Head of caudate nucleus (tissue), 42 donors: ENCODE results near the gene NXF3.
"Not testable (repeated sequence)": the region's sequence is repeated elsewhere in the genome, so short reads cannot be mapped to it uniquely, and the experiment has no call there.

Source experiments
- DNase-seq, 42 donors: peaks; one replicate each; pipeline versions ENCODE4 v3.0.0 to v3.0.0-alpha.2; 2020 to 2021; ENCODE audit warnings: mixed read lengths in 7 of 42
- intact Hi-C: fragments of 100-400 bp; cut with DNase I; formaldehyde crosslinking; loops from one replicate; pipeline ENCODE4 v1.15.0; 2022

NXF3 gene

DNA sequence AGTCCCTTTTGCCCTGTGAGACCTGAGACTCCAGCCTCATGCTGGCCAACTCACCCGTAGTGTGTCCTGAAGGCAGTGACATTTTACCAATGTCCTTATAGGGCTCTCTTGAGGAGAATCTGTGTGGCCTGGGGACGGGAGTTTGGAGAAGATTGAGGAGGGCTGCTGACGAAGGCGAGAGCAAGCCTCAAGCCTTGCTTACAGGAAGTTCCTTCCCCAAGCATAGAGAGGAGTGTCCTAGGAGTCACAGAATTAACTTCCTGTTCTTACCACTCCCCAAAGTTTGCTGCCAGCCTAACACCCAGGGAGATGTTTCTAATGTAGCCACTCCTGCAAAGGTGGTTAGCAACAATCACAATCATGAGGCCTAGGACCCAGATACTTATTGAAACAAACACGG lies at the start of gene NXF3:
Gene NXF3 (minus strand): TSS at position 202 of the 400 bp plus-strand sequence. CDS start 120 bp downstream, at position 82.
- DNase-seq: no peak
- intact Hi-C loops: no loop called here

DNA sequence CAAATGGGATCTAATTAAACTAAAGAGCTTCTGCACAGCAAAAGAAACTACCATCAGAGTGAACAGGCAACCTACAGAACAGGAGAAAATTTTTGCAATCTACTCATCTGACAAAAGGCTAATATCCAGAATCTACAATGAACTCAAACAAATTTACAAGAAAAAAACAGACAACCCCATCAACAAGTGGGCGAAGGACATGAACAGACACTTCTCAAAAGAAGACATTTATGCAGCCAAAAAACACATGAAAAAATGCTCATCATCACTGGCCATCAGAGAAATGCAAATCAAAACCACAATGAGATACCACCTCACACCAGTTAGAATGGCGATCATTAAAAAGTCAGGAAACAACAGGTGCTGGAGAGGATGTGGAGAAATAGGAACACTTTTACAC lies 43.6 kb upstream of the NXF3 start:
- intact Hi-C loops, DNase-seq: not testable (repeated sequence)

DNA sequence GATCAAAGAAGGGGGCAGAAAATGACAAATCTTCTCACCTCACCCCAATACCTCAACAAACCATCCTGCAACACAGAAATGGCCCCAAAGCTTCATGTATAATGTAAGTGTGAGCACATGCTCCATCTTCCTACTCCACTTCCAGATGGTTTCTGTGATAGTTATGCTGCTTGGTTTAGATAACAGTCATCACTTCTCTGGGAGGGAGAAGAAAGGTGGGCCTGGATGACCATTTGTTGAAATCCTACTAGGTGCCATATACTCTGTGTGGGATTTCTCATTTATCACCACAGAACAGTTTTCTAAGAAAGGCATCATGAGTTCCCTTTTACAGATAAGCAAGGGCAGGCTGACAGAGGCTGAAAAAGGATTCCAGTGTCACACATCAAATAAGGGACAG lies 31.3 kb upstream of the NXF3 start:
- DNase-seq: no peak
- intact Hi-C loops: no loop called here

DNA sequence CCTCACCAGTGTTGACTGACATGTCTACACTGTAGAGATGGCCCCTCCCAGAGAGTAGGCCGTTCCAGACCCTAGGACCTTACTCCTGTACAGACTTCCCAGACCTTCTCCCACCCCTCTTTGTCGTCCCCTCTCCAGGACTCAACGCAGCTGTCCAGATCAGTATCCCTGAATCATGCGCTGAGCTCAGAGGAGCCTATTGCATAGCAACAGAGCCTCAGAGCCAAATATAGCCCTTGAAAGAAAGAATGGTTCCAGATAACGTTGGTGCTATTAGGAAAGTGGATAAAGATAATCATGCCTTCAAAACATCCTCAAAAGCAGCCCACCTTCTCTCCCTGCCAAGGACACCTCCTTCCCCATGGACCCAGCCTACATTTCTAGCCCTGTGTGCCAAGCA lies 27.8 kb upstream of the NXF3 start:
- intact Hi-C loops: no loop called here
- no peak for DNase-seq

- intact Hi-C loops, DNase-seq: not testable (repeated sequence)
Measured at GRCh38 chrX:103116970-103117369, 24.0 kb upstream of the NXF3 start.

- intact Hi-C loops, DNase-seq: not testable (repeated sequence)
Measured at GRCh38 chrX:103109497-103109896, 16.6 kb upstream of the NXF3 start.

- intact Hi-C loops: no loop called here
- no peak for DNase-seq
Measured at GRCh38 chrX:103107836-103108235, 14.9 kb upstream of the NXF3 start.

DNA sequence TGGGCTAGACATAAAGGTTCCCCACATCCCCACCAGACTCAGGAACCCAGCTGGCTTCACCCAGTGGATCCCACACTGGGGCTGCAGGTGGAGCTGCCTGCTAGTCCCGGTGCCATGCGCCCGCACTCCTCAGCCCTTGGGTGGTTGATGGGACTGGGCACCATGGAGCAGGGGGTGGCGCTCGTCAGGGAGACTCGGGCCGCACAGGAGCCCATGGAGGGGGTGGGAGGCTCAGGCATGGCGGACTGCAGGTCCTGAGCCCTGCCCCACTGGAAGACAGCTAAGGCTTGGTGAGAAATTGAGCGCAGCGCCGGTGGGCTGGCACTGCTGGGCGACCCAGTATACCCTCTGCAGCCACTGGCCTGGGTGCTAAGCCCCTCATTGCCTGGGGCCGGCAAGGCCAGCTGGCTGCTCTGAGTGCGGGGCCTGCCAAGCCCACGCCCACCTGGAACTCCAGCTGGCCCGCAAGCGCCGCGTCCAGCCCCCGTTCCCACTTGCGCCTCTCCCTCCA lies 14.3 kb upstream of the NXF3 start:
- intact Hi-C loops, DNase-seq: not testable (repeated sequence)

- intact Hi-C loops, DNase-seq: not testable (repeated sequence)
Measured at GRCh38 chrX:103104370-103104769, 11.4 kb upstream of the NXF3 start.

DNA sequence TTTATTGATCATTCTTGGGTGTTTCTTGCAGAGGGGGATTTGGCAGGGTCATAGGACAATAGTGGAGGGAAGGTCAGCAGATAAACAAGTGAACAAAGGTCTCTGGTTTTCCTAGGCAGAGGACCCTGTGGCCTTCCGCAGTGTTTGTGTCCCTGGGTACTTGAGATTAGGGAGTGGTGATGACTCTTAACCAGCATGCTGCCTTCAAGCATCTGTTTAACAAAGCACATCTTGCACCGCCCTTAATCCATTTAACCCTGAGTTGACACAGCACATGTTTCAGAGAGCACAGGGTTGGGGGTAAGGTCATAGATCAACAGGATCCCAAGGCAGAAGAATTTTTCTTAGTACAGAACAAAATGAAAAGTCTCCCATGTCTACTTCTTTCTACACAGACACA lies 10.9 kb upstream of the NXF3 start:
- DNase-seq, intact Hi-C loops: not testable (repeated sequence)

DNA sequence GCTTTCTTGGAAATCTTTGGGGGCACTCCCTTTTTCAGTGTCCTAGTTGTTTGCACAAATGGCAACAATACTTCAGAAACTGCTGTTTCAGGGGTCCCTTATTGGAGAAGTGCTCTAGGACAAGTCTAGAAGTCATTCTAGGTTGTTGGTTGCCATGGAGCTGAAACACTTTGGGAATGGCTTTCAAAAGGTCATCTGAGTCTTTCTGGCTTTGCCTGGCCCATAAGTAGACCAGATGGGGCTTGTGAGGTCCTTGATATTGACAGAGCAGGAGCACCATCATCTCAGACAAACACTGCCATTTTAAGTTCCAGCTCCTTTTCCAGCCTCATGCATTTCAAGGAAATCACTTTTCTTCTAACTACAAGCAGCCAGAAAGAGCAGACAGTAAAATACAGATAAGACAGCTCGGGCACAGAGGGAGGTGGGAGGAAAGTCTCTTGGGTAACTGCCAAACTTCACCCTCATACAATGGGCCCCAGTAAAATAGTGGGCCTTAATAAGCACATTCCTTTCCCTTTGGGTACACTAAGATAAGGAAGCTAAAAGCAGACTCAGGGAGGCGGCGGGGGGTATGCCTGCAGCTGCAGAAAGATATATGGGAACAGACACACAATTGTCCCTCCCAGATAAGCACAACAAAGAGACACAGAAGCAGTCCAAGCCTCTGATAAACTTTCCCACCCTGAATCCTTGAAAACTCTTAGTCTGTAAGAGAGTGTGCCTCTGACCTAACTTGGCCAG lies 8.5 kb upstream of the NXF3 start:
- no peak for DNase-seq
- intact Hi-C loops: no loop called here

GRCh38 chrX:103100484-103100883 lies 7.5 kb upstream of the NXF3 start:
- intact Hi-C loops: no loop called here
- no peak for DNase-seq

DNA sequence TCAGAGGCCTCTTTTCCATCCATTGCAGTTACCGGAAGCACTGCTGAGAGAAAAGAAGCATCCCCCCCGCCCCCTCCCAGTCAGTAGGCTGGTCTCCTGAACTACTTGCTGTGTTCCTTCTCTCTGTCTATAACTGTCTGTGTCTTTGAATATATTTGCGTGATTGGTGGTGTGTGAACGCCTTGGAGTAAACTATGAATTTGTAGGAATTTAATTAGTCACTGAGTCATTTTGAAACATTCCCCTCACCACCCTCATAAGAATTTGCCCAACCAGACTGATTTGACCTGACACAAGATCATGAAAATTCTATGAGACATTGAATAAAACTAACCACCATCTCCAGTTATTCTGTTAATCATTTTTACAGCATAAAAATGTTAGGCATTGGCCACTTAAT lies 6.7 kb upstream of the NXF3 start:
- intact Hi-C loops: no loop called here
- DNase-seq: no peak

DNA sequence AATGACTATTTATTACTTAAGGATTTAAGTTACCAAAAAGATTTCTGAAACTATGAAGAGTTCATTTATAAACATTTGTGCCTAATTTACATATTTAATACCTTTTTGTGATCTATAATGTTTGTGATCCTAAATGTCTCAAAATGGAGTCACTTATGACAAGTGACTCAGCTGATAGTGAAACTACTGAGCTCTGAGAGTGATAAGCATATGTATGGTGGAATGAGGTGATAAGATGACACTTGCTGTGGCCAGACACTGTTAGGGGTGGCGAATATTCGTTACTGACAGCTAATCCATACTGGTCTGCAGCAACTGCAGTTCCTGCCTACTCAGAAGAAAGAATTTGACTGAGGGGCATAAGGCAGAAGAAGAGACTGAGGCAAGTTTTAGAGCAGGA lies 5.5 kb upstream of the NXF3 start:
- no peak for DNase-seq
- intact Hi-C loops: no loop called here

GRCh38 chrX:103081051-103081450 lies 11.9 kb downstream of the NXF3 start:
- intact Hi-C loops: no loop called here
- DNase-seq: no peak

- DNase-seq: no peak
- intact Hi-C loops: no loop called here
Measured at GRCh38 chrX:103073467-103073866, 19.5 kb downstream of the NXF3 start.

GRCh38 chrX:103066606-103067005 lies 26.3 kb downstream of the NXF3 start:
- intact Hi-C loops: no loop called here
- no peak for DNase-seq

GRCh38 chrX:103063918-103064434 lies 29.0 kb downstream of the NXF3 start, which contains the start of gene BEX1:
Gene BEX1 (minus strand): TSS chrX:103064171. CDS start chrX:103063274, 897 bp downstream.
- intact Hi-C loops: no loop called here
- peak; percentile 81 to 97 (median 90) for DNase-seq

DNA sequence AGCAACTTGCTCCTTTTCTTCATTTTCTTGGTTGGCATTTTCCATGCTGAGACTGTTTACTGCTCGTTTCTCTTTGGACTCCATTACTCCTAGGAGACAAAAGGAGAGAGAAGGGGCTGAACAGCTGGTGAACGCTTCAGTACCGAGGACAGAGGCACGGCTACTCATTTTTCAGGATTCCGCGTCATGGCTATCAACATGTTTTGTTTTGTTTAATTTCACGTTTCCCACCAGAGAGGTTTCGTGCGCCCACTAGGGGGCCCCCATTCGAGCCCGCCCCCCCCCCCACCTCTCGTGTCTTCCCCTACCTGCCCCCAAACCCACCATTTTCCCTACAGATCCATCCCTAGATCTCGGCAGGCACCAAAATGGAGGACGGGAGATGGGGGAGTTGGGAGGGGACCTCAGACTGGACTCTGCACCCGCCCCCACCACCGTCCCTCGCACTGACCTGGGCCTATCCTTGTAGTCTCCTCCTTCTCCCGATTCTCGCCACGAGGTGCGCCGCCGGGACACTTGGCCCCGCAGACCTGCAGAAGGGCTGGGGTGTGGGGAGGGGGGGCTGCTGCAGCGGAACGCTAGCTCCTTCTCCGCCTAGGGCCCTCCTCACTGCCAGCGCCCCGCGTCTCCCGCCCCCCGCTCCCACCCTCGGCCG lies 29.6 kb downstream of the NXF3 start:
- peak in 40 of 42 donors; percentile 4 to 62 (median 24) for DNase-seq
- intact Hi-C loops: no loop called here

GRCh38 chrX:103061486-103061885 lies 31.5 kb downstream of the NXF3 start:
- no peak for DNase-seq
- intact Hi-C loops: no loop called here
